ENCODE data around the gene ANKRD39. TPM values are rescaled to one million over a fixed set of nuclear protein-coding genes. Genes with fewer than 3 reads are reported as not detected.

ANKRD39 gene
- total and polyA plus RNA-seq, 9 of the 15 experiments (the other 6 are each of a cell fraction or from before 2014, with no cell fraction given): 8.2 to 33.1 (median 23.8) TPM

- H4K20me1 ChIP-seq (replicated peaks; ENCODE audit: control insufficient read depth, insufficient read depth, low read length): 0 out of 2 replicates have a peak, but pooled peaks cover 5% of the 10 kb centered on the region
- no peak overlapping the region for H2AFZ ChIP-seq (ENCODE audit: low read depth, low read length)
- H3K9me3 ChIP-seq (replicated peaks; ENCODE audit: control insufficient read depth, insufficient read depth, low read depth, low read length): no peaks in the 10 kb centered on the region
- FAIRE-seq: no peak
- no peak for DNase-seq (ENCODE audit: extremely low read depth in 1 of 4, low spot score in 3 of 4)
- ATAC-seq: no peak; the same call in 2 of the 3 replicates
- intact Hi-C loops (cut with micrococcal nuclease): loop anchor here (10.0 kb wide), 1 partner anchor 255 kb away; no protein-coding TSS in a partner anchor
- no peak overlapping the region for H3K27ac ChIP-seq (ENCODE audit: extremely low read depth, low read depth, low read length)
- peaks cover 5% of the 10 kb centered on the region for H3K9me1 ChIP-seq (ENCODE audit: control insufficient read depth, insufficient read depth, low read length)
- no peaks in the 10 kb centered on the region for H3K27me3 ChIP-seq (ENCODE audit: control insufficient read depth in 2 of 2, insufficient read depth in 2 of 2, low read length in 2 of 2)
- BruUV-seq (replicated peaks): no TSS peak
- in situ Hi-C loops (cut with MboI): no loop called here
- H3K79me2 ChIP-seq (ENCODE audit: control insufficient read depth, insufficient read depth, low read length): no peaks in the 10 kb centered on the region
- no peak overlapping the region for H3K4me3 ChIP-seq
- TF ChIP-seq VEZF1 (CRISPR knock-in tag; IDR thresholded peaks at IDR 0.05): peak; percentile 8; the same call in 1 of the 2 replicates
- TF ChIP-seq THAP7 (CRISPR knock-in tag; IDR thresholded peaks at IDR 0.05): no peak
- TF ChIP-seq ZNF445 (CRISPR knock-in tag; IDR thresholded peaks at IDR 0.05; ENCODE audit: low read depth): no peak
- WGBS (ENCODE audit: insufficient coverage, low coverage, missing lambda C conversion rate): 82% methylated on average over 12 of the region's 13 CpGs
- no peak overlapping the region for H3K4me2 ChIP-seq (ENCODE audit: insufficient read depth, low read length)
- no peak overlapping the region for H3K9ac ChIP-seq (ENCODE audit: insufficient read depth in 1 of 2, low read depth in 2 of 2, low read length in 2 of 2)
- no peaks in the 10 kb centered on the region for H3K36me3 ChIP-seq (ENCODE audit: control insufficient read depth, insufficient read depth, low read length)
- ChIA-PET POLR2A (interaction anchor here (0.5 to 2.2 kb wide), 8 partner anchors 9 to 186 kb away, joined by 3 to 8 read pairs (median 4); no protein-coding TSS in a partner anchor), CTCF (ENCODE audit: low intra/inter-chr PET ratio) (no interaction called here)
- H3K4me1 ChIP-seq (replicated peaks in 1 of 2; ENCODE audit: control insufficient read depth in 2 of 2, insufficient read depth in 2 of 2, low read length in 2 of 2): peaks cover 10 to 20% of the 10 kb centered on the region in 2 experiments; a peak in 4 of 5 replicates
Observed at GRCh38 chr2:96809216-96809882, 48.5 kb downstream of the ANKRD39 start.

All from K562 (cell line).